Liver (tissue), 9 donors: ENCODE data around the gene NUP50. TPM values are rescaled to one million over a fixed set of nuclear protein-coding genes. Genes with fewer than 3 reads are reported as not detected.

Experiments used
- DNase-seq: peaks from one replicate; pipeline ENCODE4 v3.0.0-alpha.2; 2017; ENCODE audit warnings: low spot score
- H3K27ac ChIP-seq, 2 donors: one replicate each; pipeline ENCODE4 v1.7.0; 2013; ENCODE audit warnings: inconsistent platforms in 2 of 2, low read length in 2 of 2, control low read depth in 1 of 2, low read depth in 1 of 2, mild to moderate bottlenecking in 1 of 2
- H3K27me3 ChIP-seq, 4 donors: one replicate each; pipeline versions ENCODE4 v1.6.1 to v1.7.0; 2013; ENCODE audit warnings: low read length in 3 of 4, inconsistent platforms in 1 of 4, mild to moderate bottlenecking in 1 of 4, moderate library complexity in 1 of 4; ENCODE audit not compliant: control insufficient read depth in 4 of 4, insufficient read depth in 4 of 4
- H3K36me3 ChIP-seq, 4 donors: one replicate each; pipeline versions ENCODE4 v1.6.1 to v1.7.0; 2013; ENCODE audit warnings: low read length in 3 of 4, mild to moderate bottlenecking in 3 of 4, low read depth in 1 of 4, moderate library complexity in 1 of 4; ENCODE audit not compliant: control insufficient read depth in 4 of 4, insufficient read depth in 3 of 4
- H3K4me1 ChIP-seq, 4 donors: one replicate each; pipeline versions ENCODE4 v1.6.1 to v1.7.0; 2013; ENCODE audit warnings: low read length in 3 of 4, mild to moderate bottlenecking in 3 of 4, moderate library complexity in 1 of 4; ENCODE audit not compliant: control insufficient read depth in 4 of 4, insufficient read depth in 4 of 4
- H3K4me3 ChIP-seq, 3 donors: one replicate each; pipeline versions ENCODE4 v1.6.1 to v1.7.0; 2013; ENCODE audit warnings: low read length in 3 of 3, control low read depth in 1 of 3, low read depth in 1 of 3, mild to moderate bottlenecking in 1 of 3
- H3K9ac ChIP-seq, 2 donors: one replicate each; pipeline ENCODE4 v1.7.0; 2013; ENCODE audit warnings: low read length in 2 of 2, mild to moderate bottlenecking in 2 of 2, moderate library complexity in 2 of 2, control low read depth in 1 of 2, low read depth in 1 of 2
- H3K9me3 ChIP-seq, 4 donors: one replicate each; pipeline versions ENCODE4 v1.6.1 to v1.7.0; 2013; ENCODE audit warnings: low read length in 3 of 4; ENCODE audit not compliant: control insufficient read depth in 4 of 4
- CTCF ChIP-seq: fragments of 150-350 bp; IDR thresholded peaks from 2 replicates; pipeline ENCODE4 v1.5.1; 2017; ENCODE audit warnings: improper control_type of control experiment, low read depth, low read length; ENCODE audit not compliant: missing input control
- EGR1 ChIP-seq, 2 donors: IDR thresholded peaks; 2 replicates each; pipeline ENCODE4 v1.6.1; 2016 to 2018; ENCODE audit warnings: antibody characterized with exemption in 2 of 2, low read depth in 2 of 2
- FOXA1 ChIP-seq: IDR thresholded peaks from 2 replicates; pipeline ENCODE4 v1.6.1; 2016; ENCODE audit warnings: antibody characterized with exemption
- FOXA2 ChIP-seq: IDR thresholded peaks from 2 replicates; pipeline ENCODE4 v1.6.1; 2016; ENCODE audit warnings: antibody characterized with exemption
- GABPA ChIP-seq, 2 donors: IDR thresholded peaks in 1 of 2; conservative IDR thresholded peaks in 1 of 2; 2 replicates each; pipeline ENCODE4 v1.6.1; 2016; ENCODE audit warnings: antibody characterized with exemption in 2 of 2, mild to moderate bottlenecking in 1 of 2, moderate library complexity in 1 of 2
- HNF4A ChIP-seq, 2 donors: conservative IDR thresholded peaks; 2 replicates each; pipeline ENCODE4 v1.6.1; 2016; ENCODE audit warnings: antibody characterized with exemption in 2 of 2, mild to moderate bottlenecking in 2 of 2
- HNF4G ChIP-seq: IDR thresholded peaks from 2 replicates; pipeline ENCODE4 v1.6.1; 2016; ENCODE audit warnings: antibody characterized with exemption
- JUND ChIP-seq, 2 donors: IDR thresholded peaks; 2 replicates each; pipeline ENCODE4 v1.6.1; 2016; ENCODE audit warnings: antibody characterized with exemption in 2 of 2
- MAX ChIP-seq: IDR thresholded peaks from 2 replicates; pipeline ENCODE4 v1.6.1; 2016; ENCODE audit warnings: antibody characterized with exemption
- NR2F2 ChIP-seq: IDR thresholded peaks from 2 replicates; pipeline ENCODE4 v1.6.1; 2016; ENCODE audit warnings: antibody characterized with exemption
- RAD21 ChIP-seq, 2 donors: IDR thresholded peaks; 2 replicates each; pipeline ENCODE4 v1.6.1; 2016; ENCODE audit warnings: antibody characterized with exemption in 2 of 2, mild to moderate bottlenecking in 2 of 2
- RXRA ChIP-seq, 2 donors: IDR thresholded peaks; 2 replicates each; pipeline ENCODE4 v1.6.1; 2017 to 2018; ENCODE audit warnings: antibody characterized with exemption in 2 of 2, mild to moderate bottlenecking in 1 of 2
- SP1 ChIP-seq: IDR thresholded peaks from 2 replicates; pipeline ENCODE4 v1.6.1; 2018; ENCODE audit warnings: antibody characterized with exemption, mild to moderate bottlenecking
- TAF1 ChIP-seq: conservative IDR thresholded peaks from 2 replicates; pipeline ENCODE4 v1.6.1; 2016; ENCODE audit warnings: antibody characterized with exemption, mild to moderate bottlenecking
- YY1 ChIP-seq: IDR thresholded peaks from 2 replicates; pipeline ENCODE4 v1.6.1; 2016; ENCODE audit warnings: antibody characterized with exemption, mild to moderate bottlenecking
- WGBS: extraction: QIAGEN DNeasy Blood & Tissue Kit; methylation state at CpG from one replicate; pipeline ENCODE4 v1.1.7; 2013; 5-methylcytosine and 5-hydroxymethylcytosine counted together
- polyA plus RNA-seq, 2 donors: library from polyadenylated mRNA; stranded (reverse) in 1 of 2; unstranded in 1 of 2; fragments of 200-250 nt in 1 of 2; fragments of >200 nt in 1 of 2; fragmentation: Nextera tagmentation in 1 of 2; extraction: Ambion mirVana in 1 of 2; gene quantifications; one replicate each; pipeline versions ENCODE4 v1.2.1 to v1.2.3, GENCODE V29; 2013 to 2015
- total RNA-seq, 2 donors: library from RNA; depleted of rRNA; stranded (reverse); fragments of >200 nt; gene quantifications; one replicate each; pipeline ENCODE4 v1.2.3, GENCODE V29; 2014
- TF ChIP-seq, protein P1 (sequence below): IDR thresholded peaks from 2 replicates; pipeline ENCODE4 v1.6.1; 2016; ENCODE audit warnings: antibody characterized with exemption
- TF ChIP-seq, protein P2 (sequence below): IDR thresholded peaks from 2 replicates; pipeline ENCODE4 v1.6.1; 2016; ENCODE audit warnings: antibody characterized with exemption
- TF ChIP-seq, protein P3 (sequence below): IDR thresholded peaks from 2 replicates; pipeline ENCODE4 v1.6.1; 2016; ENCODE audit warnings: antibody characterized with exemption, mild to moderate bottlenecking
- donor health status: healthy.
- donor health status: healthy.
- donor health status: healthy.
- donor health status: healthy.
- donor health status: healthy.

The NUP50 gene
- total and polyA plus RNA-seq, 4 donors = 8.7 to 48.2 (median 24.8) TPM

GRCh38 chr22:45204819-45205218 lies 41.1 kb downstream of the NUP50 start (continued):
- TF ChIP-seq, protein P1, sequence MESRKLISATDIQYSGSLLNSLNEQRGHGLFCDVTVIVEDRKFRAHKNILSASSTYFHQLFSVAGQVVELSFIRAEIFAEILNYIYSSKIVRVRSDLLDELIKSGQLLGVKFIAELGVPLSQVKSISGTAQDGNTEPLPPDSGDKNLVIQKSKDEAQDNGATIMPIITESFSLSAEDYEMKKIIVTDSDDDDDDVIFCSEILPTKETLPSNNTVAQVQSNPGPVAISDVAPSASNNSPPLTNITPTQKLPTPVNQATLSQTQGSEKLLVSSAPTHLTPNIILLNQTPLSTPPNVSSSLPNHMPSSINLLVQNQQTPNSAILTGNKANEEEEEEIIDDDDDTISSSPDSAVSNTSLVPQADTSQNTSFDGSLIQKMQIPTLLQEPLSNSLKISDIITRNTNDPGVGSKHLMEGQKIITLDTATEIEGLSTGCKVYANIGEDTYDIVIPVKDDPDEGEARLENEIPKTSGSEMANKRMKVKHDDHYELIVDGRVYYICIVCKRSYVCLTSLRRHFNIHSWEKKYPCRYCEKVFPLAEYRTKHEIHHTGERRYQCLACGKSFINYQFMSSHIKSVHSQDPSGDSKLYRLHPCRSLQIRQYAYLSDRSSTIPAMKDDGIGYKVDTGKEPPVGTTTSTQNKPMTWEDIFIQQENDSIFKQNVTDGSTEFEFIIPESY = no peak
- no peak for TF ChIP-seq FOXA2

GRCh38 chr22:45205276-45205925 lies 41.7 kb downstream of the NUP50 start:
- WGBS = 96% methylated on average over 20 of the region's 20 CpGs

DNA sequence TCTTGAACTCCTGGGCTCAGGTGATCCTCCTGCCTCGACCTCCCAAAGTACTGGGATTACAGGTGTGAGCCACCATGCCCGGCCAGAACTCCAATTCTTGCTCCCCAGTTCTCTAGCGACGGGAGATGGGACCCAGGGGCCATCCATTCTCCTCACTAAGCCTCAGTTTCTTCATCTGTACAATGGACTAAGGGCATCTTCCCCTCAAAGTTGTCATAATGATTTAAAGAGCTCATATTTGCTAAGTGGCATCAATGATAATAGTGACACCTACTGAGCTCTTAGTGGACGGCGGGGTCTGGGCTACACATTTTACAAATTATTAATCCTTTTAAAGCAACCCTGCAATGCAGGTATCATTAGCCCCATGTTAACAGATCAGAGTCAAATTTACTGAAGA lies 42.5 kb downstream of the NUP50 start:
- WGBS = 85% methylated on average over 6 of the region's 6 CpGs
- DNase-seq = no peak
- Histone ChIP-seq H3K4me1 (no peaks in the 10 kb centered on the region), H3K4me3 (no peak overlapping the region), H3K27ac (no peak overlapping the region), H3K36me3 (peaks cover 7 to 38% (median 13%) of the 10 kb centered on the region in 4 donors), H3K9me3 (no peaks in the 10 kb centered on the region), H3K9ac (no peak overlapping the region), H3K27me3 (no peaks in the 10 kb centered on the region)
- TF ChIP-seq SP1 = no peak
- TF ChIP-seq, protein P2, sequence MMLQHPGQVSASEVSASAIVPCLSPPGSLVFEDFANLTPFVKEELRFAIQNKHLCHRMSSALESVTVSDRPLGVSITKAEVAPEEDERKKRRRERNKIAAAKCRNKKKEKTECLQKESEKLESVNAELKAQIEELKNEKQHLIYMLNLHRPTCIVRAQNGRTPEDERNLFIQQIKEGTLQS = no peak
- TF ChIP-seq EGR1 (IDR thresholded peaks at IDR 0.05; ENCODE audit: low read depth in 2 of 2) = no peak
- TF ChIP-seq, protein P3, sequence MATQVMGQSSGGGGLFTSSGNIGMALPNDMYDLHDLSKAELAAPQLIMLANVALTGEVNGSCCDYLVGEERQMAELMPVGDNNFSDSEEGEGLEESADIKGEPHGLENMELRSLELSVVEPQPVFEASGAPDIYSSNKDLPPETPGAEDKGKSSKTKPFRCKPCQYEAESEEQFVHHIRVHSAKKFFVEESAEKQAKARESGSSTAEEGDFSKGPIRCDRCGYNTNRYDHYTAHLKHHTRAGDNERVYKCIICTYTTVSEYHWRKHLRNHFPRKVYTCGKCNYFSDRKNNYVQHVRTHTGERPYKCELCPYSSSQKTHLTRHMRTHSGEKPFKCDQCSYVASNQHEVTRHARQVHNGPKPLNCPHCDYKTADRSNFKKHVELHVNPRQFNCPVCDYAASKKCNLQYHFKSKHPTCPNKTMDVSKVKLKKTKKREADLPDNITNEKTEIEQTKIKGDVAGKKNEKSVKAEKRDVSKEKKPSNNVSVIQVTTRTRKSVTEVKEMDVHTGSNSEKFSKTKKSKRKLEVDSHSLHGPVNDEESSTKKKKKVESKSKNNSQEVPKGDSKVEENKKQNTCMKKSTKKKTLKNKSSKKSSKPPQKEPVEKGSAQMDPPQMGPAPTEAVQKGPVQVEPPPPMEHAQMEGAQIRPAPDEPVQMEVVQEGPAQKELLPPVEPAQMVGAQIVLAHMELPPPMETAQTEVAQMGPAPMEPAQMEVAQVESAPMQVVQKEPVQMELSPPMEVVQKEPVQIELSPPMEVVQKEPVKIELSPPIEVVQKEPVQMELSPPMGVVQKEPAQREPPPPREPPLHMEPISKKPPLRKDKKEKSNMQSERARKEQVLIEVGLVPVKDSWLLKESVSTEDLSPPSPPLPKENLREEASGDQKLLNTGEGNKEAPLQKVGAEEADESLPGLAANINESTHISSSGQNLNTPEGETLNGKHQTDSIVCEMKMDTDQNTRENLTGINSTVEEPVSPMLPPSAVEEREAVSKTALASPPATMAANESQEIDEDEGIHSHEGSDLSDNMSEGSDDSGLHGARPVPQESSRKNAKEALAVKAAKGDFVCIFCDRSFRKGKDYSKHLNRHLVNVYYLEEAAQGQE = no peak
- no peak for TF ChIP-seq HNF4G
- TF ChIP-seq NR2F2 = no peak
- no peak for TF ChIP-seq FOXA1
- TF ChIP-seq YY1 = no peak
- no peak for TF ChIP-seq RAD21 (IDR thresholded peaks at IDR 0.05)
- TF ChIP-seq HNF4A (conservative IDR thresholded peaks at IDR 0.05) = no peak
- no peak for TF ChIP-seq JUND (IDR thresholded peaks at IDR 0.05)
- no peak for TF ChIP-seq GABPA (IDR thresholded peaks at IDR 0.05 in 1 of 2, conservative IDR thresholded peaks at IDR 0.05 in 1 of 2)
- no peak for TF ChIP-seq RXRA (IDR thresholded peaks at IDR 0.05)
- no peak for TF ChIP-seq TAF1
- TF ChIP-seq, protein P1 = no peak
- TF ChIP-seq MAX = no peak
- TF ChIP-seq CTCF = no peak
- no peak for TF ChIP-seq FOXA2

More at GRCh38 chr22:45205276-45205925, 41.7 kb downstream of the NUP50 start:
- H3K27me3 ChIP-seq = no peaks in the 10 kb centered on the region
- no peak overlapping the region for H3K4me3 ChIP-seq
- no peaks in the 10 kb centered on the region for H3K4me1 ChIP-seq
- no peaks in the 10 kb centered on the region for H3K9me3 ChIP-seq
- peaks cover 10 to 47% (median 14%) of the 10 kb centered on the region in 4 donors for H3K36me3 ChIP-seq
- DNase-seq = no peak
- TF ChIP-seq HNF4G = no peak
- H3K27ac ChIP-seq = no peak overlapping the region
- H3K9ac ChIP-seq = no peak overlapping the region
